Measurements from ENCODE around the gene LINGO1. TPM values are rescaled to one million over a fixed set of nuclear protein-coding genes. Genes with fewer than 3 reads are reported as not detected.

The LINGO1 gene
- polyA plus RNA-seq, 2 donors, result 0.08 to 0.25 TPM

DNA sequence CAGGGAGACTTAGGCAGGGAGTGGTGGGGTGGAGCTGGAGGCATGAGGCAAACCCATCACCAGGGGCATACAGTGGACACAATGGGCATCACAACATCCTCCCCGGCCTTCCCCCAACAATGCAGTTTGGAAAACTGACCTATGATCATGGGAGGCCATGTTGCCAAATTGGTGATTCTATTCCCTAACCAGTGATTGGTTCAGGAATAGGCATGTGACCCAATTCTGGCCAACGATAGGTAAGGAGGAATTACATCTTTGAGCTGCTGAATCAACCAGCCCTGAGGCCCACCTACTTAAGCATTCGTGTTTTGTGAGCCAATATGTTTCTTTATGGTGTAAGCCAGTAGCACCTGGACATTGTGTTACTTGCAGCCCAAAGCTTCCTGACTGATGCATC lies 40.0 kb downstream of the LINGO1 start:
- 60 to 63% methylated on average over 3 of the region's 3 CpGs for WGBS, 2 donors

GRCh38 chr15:77591968-77592613 lies 40.6 kb downstream of the LINGO1 start:
- Histone ChIP-seq H3K36me3 (ENCODE audit: control insufficient read depth in 2 of 2, insufficient read depth in 2 of 2, low read length in 1 of 2) (no peaks in the 10 kb centered on the region), H3K9me3 (ENCODE audit: control insufficient read depth in 2 of 2, insufficient read depth in 1 of 2, low read depth in 1 of 2, low read length in 1 of 2) (no peaks in the 10 kb centered on the region), H3K27ac (ENCODE audit: low read depth in 2 of 2, low read length in 1 of 2) (no peak overlapping the region), H3K4me1 (ENCODE audit: control insufficient read depth in 2 of 2, insufficient read depth in 2 of 2, low read length in 1 of 2) (no peaks in the 10 kb centered on the region), H3K4me3 (ENCODE audit: low read depth in 1 of 2, low read length in 2 of 2) (no peak overlapping the region), H3K27me3 (ENCODE audit: control insufficient read depth in 1 of 2, insufficient read depth in 2 of 2, low read length in 2 of 2) (no peaks in the 10 kb centered on the region)
- WGBS, 2 donors, result 66 to 78% methylated on average over 13 of the region's 13 CpGs

More for the DNA sequence above, 40.0 kb downstream of the LINGO1 start:
- no peaks in the 10 kb centered on the region for H3K4me1 ChIP-seq (ENCODE audit: control insufficient read depth in 2 of 2, insufficient read depth in 2 of 2, low read length in 1 of 2)
- no peak overlapping the region for H3K27ac ChIP-seq (ENCODE audit: low read depth in 2 of 2, low read length in 1 of 2)
- no peak overlapping the region for H3K4me3 ChIP-seq (ENCODE audit: low read depth in 1 of 2, low read length in 2 of 2)
- H3K9me3 ChIP-seq (ENCODE audit: control insufficient read depth in 2 of 2, insufficient read depth in 1 of 2, low read depth in 1 of 2, low read length in 1 of 2), result no peaks in the 10 kb centered on the region
- no peaks in the 10 kb centered on the region for H3K36me3 ChIP-seq (ENCODE audit: control insufficient read depth in 2 of 2, insufficient read depth in 2 of 2, low read length in 1 of 2)
- no peaks in the 10 kb centered on the region for H3K27me3 ChIP-seq (ENCODE audit: control insufficient read depth in 1 of 2, insufficient read depth in 2 of 2, low read length in 2 of 2)

- Histone ChIP-seq H3K4me1 (ENCODE audit: control insufficient read depth in 2 of 2, insufficient read depth in 2 of 2, low read length in 1 of 2) (no peaks in the 10 kb centered on the region), H3K9me3 (ENCODE audit: control insufficient read depth in 2 of 2, insufficient read depth in 1 of 2, low read depth in 1 of 2, low read length in 1 of 2) (no peaks in the 10 kb centered on the region), H3K27me3 (ENCODE audit: control insufficient read depth in 1 of 2, insufficient read depth in 2 of 2, low read length in 2 of 2) (no peaks in the 10 kb centered on the region), H3K36me3 (ENCODE audit: control insufficient read depth in 2 of 2, insufficient read depth in 2 of 2, low read length in 1 of 2) (no peaks in the 10 kb centered on the region), H3K27ac (ENCODE audit: low read depth in 2 of 2, low read length in 1 of 2) (no peak overlapping the region), H3K4me3 (ENCODE audit: low read depth in 1 of 2, low read length in 2 of 2) (no peak overlapping the region)
- WGBS, 2 donors, result 52 to 66% methylated on average over 6 of the region's 6 CpGs
Measured at GRCh38 chr15:77589839-77590238, 42.9 kb downstream of the LINGO1 start.

- no peaks in the 10 kb centered on the region for H3K36me3 ChIP-seq (ENCODE audit: control insufficient read depth in 2 of 2, insufficient read depth in 2 of 2, low read length in 1 of 2)
- H3K4me3 ChIP-seq (ENCODE audit: low read depth in 1 of 2, low read length in 2 of 2), result no peak overlapping the region
- H3K4me1 ChIP-seq (ENCODE audit: control insufficient read depth in 2 of 2, insufficient read depth in 2 of 2, low read length in 1 of 2), result no peaks in the 10 kb centered on the region
- no peak overlapping the region for H3K27ac ChIP-seq (ENCODE audit: low read depth in 2 of 2, low read length in 1 of 2)
- H3K9me3 ChIP-seq (ENCODE audit: control insufficient read depth in 2 of 2, insufficient read depth in 1 of 2, low read depth in 1 of 2, low read length in 1 of 2), result no peaks in the 10 kb centered on the region
- WGBS, 2 donors, result 88 to 93% methylated on average over 12 of the region's 12 CpGs
- no peaks in the 10 kb centered on the region for H3K27me3 ChIP-seq (ENCODE audit: control insufficient read depth in 1 of 2, insufficient read depth in 2 of 2, low read length in 2 of 2)
Measured at GRCh38 chr15:77588126-77588525, 44.6 kb downstream of the LINGO1 start.

GRCh38 chr15:77584691-77585090 lies 48.0 kb downstream of the LINGO1 start:
- H3K9me3 ChIP-seq (ENCODE audit: control insufficient read depth in 2 of 2, insufficient read depth in 1 of 2, low read depth in 1 of 2, low read length in 1 of 2), result no peaks in the 10 kb centered on the region
- no peaks in the 10 kb centered on the region for H3K27me3 ChIP-seq (ENCODE audit: control insufficient read depth in 1 of 2, insufficient read depth in 2 of 2, low read length in 2 of 2)
- H3K4me3 ChIP-seq (ENCODE audit: low read depth in 1 of 2, low read length in 2 of 2), result no peak overlapping the region
- 79 to 89% methylated on average over 11 of the region's 11 CpGs for WGBS, 2 donors
- no peaks in the 10 kb centered on the region for H3K36me3 ChIP-seq (ENCODE audit: control insufficient read depth in 2 of 2, insufficient read depth in 2 of 2, low read length in 1 of 2)
- H3K4me1 ChIP-seq (ENCODE audit: control insufficient read depth in 2 of 2, insufficient read depth in 2 of 2, low read length in 1 of 2), result no peaks in the 10 kb centered on the region
- no peak overlapping the region for H3K27ac ChIP-seq (ENCODE audit: low read depth in 2 of 2, low read length in 1 of 2)

DNA sequence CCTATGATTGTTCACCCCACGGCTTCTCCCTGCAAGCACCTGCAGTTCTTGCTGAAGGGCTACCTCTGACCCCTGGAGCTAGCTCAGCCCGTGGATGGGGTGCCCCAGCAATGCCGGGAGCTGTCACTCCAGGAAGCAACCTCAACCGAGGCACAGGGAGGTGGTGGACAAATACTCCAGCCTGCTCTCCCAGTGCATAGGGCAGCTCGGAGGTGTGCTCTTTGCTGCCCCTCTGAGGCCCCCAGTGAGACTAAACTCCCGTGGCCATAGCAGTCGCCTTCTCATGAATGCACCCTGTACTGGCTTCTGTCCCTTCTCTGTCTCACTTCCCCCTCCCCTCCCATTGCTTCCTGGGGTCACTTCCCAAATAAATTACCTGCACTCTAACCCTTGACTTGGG lies 48.5 kb downstream of the LINGO1 start:
- Histone ChIP-seq H3K4me3 (ENCODE audit: low read depth in 1 of 2, low read length in 2 of 2) (no peak overlapping the region), H3K27me3 (ENCODE audit: control insufficient read depth in 1 of 2, insufficient read depth in 2 of 2, low read length in 2 of 2) (no peaks in the 10 kb centered on the region), H3K4me1 (ENCODE audit: control insufficient read depth in 2 of 2, insufficient read depth in 2 of 2, low read length in 1 of 2) (no peaks in the 10 kb centered on the region), H3K27ac (ENCODE audit: low read depth in 2 of 2, low read length in 1 of 2) (no peak overlapping the region), H3K36me3 (ENCODE audit: control insufficient read depth in 2 of 2, insufficient read depth in 2 of 2, low read length in 1 of 2) (no peaks in the 10 kb centered on the region), H3K9me3 (ENCODE audit: control insufficient read depth in 2 of 2, insufficient read depth in 1 of 2, low read depth in 1 of 2, low read length in 1 of 2) (no peaks in the 10 kb centered on the region)
- WGBS, 2 donors, result 64 to 66% methylated on average over 7 of the region's 7 CpGs

DNA sequence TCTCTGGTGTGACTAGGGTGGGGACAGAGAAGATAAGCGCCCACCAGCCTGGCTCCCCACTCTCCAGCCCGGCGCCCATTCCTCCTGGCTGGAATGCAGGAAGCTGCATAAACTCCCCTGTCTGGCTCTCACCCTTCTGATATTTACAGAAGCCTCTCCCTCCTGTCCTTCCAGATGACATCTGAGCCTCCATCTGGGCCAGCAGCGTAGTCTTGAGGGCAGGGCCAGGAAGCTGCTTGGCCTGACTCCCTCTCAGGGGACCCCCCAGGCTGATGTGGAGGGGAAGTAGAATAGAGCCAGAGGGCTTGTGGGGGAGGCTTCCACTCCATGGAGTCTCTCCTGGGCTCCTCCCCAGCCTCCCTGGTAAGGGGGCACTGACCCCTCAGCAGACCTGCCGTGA lies 49.9 kb downstream of the LINGO1 start:
- H3K27me3 ChIP-seq (ENCODE audit: control insufficient read depth in 1 of 2, insufficient read depth in 2 of 2, low read length in 2 of 2), result no peaks in the 10 kb centered on the region
- H3K4me3 ChIP-seq (ENCODE audit: low read depth in 1 of 2, low read length in 2 of 2), result no peak overlapping the region
- H3K4me1 ChIP-seq (ENCODE audit: control insufficient read depth in 2 of 2, insufficient read depth in 2 of 2, low read length in 1 of 2), result no peaks in the 10 kb centered on the region
- no peaks in the 10 kb centered on the region for H3K36me3 ChIP-seq (ENCODE audit: control insufficient read depth in 2 of 2, insufficient read depth in 2 of 2, low read length in 1 of 2)
- 74 to 87% methylated on average over 5 of the region's 5 CpGs for WGBS, 2 donors
- no peaks in the 10 kb centered on the region for H3K9me3 ChIP-seq (ENCODE audit: control insufficient read depth in 2 of 2, insufficient read depth in 1 of 2, low read depth in 1 of 2, low read length in 1 of 2)
- H3K27ac ChIP-seq (ENCODE audit: low read depth in 2 of 2, low read length in 1 of 2), result no peak overlapping the region

- Histone ChIP-seq H3K27me3 (ENCODE audit: control insufficient read depth in 1 of 2, insufficient read depth in 2 of 2, low read length in 2 of 2) (no peaks in the 10 kb centered on the region), H3K4me1 (ENCODE audit: control insufficient read depth in 2 of 2, insufficient read depth in 2 of 2, low read length in 1 of 2) (no peaks in the 10 kb centered on the region), H3K36me3 (ENCODE audit: control insufficient read depth in 2 of 2, insufficient read depth in 2 of 2, low read length in 1 of 2) (no peaks in the 10 kb centered on the region), H3K9me3 (ENCODE audit: control insufficient read depth in 2 of 2, insufficient read depth in 1 of 2, low read depth in 1 of 2, low read length in 1 of 2) (no peaks in the 10 kb centered on the region), H3K4me3 (ENCODE audit: low read depth in 1 of 2, low read length in 2 of 2) (no peak overlapping the region), H3K27ac (ENCODE audit: low read depth in 2 of 2, low read length in 1 of 2) (no peak overlapping the region)
- 60% methylated on average over 18 of the region's 18 CpGs for WGBS, 2 donors
Measured at GRCh38 chr15:77581896-77582569, 50.7 kb downstream of the LINGO1 start.

- H3K4me3 ChIP-seq (ENCODE audit: low read depth in 1 of 2, low read length in 2 of 2), result no peak overlapping the region
- no peaks in the 10 kb centered on the region for H3K27me3 ChIP-seq (ENCODE audit: control insufficient read depth in 1 of 2, insufficient read depth in 2 of 2, low read length in 2 of 2)
- no peaks in the 10 kb centered on the region for H3K9me3 ChIP-seq (ENCODE audit: control insufficient read depth in 2 of 2, insufficient read depth in 1 of 2, low read depth in 1 of 2, low read length in 1 of 2)
- 56 to 63% methylated on average over 16 of the region's 16 CpGs for WGBS, 2 donors
- no peaks in the 10 kb centered on the region for H3K36me3 ChIP-seq (ENCODE audit: control insufficient read depth in 2 of 2, insufficient read depth in 2 of 2, low read length in 1 of 2)
- no peaks in the 10 kb centered on the region for H3K4me1 ChIP-seq (ENCODE audit: control insufficient read depth in 2 of 2, insufficient read depth in 2 of 2, low read length in 1 of 2)
- no peak overlapping the region for H3K27ac ChIP-seq (ENCODE audit: low read depth in 2 of 2, low read length in 1 of 2)
Measured at GRCh38 chr15:77580996-77581682, 51.6 kb downstream of the LINGO1 start.
